ELR (cell line): Measurements from ENCODE around the gene SCRN3.
"Not testable (repeated sequence)": the region's sequence is repeated elsewhere in the genome, so short reads cannot be mapped to it uniquely, and the experiment has no call there.

Experiments
- DNase-seq: peaks from one replicate; pipeline ENCODE4 v3.0.0-alpha.2; 2015; ENCODE audit warnings: low read depth

SCRN3 gene, protein sequence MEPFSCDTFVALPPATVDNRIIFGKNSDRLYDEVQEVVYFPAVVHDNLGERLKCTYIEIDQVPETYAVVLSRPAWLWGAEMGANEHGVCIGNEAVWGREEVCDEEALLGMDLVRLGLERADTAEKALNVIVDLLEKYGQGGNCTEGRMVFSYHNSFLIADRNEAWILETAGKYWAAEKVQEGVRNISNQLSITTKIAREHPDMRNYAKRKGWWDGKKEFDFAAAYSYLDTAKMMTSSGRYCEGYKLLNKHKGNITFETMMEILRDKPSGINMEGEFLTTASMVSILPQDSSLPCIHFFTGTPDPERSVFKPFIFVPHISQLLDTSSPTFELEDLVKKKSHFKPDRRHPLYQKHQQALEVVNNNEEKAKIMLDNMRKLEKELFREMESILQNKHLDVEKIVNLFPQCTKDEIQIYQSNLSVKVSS

DNA sequence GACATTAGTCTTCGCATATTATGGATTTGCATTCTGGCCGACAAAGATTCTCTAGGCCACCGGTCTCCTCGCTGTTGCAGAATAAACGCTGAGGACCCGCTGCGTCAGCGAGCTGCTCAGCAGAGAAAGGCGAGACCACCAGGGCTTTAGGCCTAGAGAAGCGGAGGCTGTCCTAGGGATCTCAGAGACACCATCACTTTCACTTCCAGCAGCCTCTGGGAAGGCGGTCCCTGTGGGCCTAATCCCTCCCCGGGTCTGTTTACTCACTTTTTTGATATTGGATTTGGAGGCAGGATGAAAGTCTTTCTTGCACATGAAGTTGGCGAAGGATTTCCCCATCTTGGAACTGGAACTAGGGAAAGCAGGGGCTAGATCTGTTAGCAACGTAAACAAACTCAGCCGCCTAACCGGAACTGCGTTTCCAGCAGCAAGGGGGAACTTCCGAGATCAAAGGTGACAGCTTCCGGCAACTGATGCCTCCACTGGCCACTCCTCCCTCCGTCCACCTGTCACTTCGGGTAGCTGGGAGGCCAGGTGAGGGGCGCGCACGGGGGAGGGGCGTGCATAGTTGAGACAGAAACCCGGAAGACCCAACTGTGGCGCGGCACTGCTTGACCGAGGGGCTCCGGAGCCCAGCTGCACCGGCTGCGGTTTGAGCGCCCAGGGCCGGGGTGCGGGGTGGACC is at the start of gene SCRN3:
SCRN3 (plus strand) TSS at position 447 of the 685 bp plus-strand sequence. CDS start 2,554 bp downstream, outside the sequence.
- peak; percentile 76 for DNase-seq

GRCh38 chr2:174350018-174350417 is 45.5 kb upstream of the SCRN3 start:
- DNase-seq = peak; percentile 51

GRCh38 chr2:174350593-174351181 is 44.8 kb upstream of the SCRN3 start:
- DNase-seq = no peak

DNA sequence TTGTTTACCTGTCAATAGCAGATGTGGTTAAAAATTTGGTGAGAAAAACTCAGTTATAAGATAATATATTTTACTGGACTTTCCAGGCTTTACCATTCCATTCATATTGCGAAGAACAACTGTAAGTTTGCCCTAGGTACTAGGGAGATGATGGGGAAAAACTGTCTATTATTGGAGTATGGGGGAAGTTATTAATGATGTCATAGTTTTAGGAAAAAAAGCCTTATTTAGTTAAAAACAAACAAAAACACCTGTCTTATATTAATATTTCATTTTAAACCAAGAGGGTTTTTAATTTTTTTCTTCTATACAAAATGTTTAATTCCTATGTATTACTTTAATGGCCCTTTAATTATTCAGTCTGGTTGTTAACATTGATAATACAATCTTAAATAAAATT is 42.5 kb upstream of the SCRN3 start:
- DNase-seq = no peak

DNA sequence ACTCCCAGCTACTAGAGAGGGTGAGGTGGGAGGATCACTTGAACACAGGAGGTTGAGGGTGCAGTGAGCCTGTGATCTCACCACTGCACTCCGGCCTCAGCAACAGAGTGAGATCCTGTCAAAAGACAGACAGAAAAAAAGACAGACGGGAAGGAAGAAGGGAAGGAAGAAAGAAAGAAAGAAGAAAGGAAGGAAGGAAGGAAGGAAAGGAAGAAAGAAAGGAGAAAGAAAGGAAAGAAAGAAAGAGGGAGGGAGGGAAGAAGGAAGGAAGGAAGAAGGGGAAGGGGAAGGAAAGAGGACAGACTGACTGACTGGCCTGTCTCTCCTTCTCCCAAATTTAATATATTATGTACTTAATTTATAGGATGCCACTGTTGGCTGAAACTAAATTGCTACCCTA is 39.2 kb upstream of the SCRN3 start:
- no peak for DNase-seq

DNA sequence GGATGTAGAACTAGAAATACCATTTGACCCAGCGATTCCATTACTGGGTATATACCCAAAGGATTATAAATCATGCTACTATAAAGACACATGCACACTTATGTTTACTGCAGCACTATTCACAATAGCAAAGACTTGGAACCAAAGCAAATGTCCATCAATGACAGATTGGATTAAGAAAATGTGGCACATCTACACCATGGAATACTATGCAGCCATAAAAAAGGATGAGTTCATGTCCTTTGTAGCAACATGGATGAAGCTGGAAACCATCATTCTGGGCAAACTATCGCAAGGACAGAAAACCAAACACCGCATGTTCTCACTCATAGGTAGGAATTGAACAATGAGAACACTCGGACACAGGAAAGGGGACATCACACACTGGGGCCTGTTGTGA is 35.9 kb upstream of the SCRN3 start:
- not testable (repeated sequence) for DNase-seq

- DNase-seq = no peak
These were observed 32.6 kb upstream of the SCRN3 start for GRCh38 chr2:174362949-174363348.

DNA sequence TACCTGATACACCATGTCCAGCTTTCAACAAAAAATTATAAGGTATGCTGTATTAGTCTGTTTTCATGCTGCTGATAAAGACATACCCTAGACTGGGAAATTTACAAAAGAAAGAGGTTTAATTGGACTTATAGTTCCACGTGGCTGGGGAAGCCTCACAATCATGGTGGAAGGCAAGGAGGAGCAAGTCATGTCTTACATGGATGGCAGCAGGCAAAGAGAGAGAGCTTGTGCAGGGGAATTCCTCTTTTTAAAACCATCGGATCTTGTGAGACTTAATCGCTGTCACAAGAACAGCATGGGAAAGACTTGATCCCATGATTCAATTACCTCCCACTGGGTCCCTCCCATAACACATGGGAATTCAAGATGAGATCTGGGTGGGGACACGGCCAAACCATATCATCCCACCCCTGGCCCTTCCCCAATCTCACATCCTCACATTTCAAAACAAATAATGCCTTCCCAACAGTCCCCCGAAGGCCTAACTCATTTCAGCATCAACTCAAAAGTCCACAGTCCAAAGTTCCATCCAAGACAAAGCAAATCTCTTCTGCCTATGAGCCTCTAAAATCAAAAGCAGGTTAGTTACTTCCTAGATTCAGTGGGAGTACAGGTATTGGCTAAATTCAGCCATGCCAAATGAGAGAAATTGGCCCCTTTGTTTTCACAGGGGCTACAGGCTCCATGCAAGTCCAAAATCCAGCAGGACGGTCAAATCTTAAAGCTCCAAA is 31.9 kb upstream of the SCRN3 start:
- DNase-seq = not testable (repeated sequence)

- DNase-seq = no peak
These were observed 30.9 kb upstream of the SCRN3 start for GRCh38 chr2:174364628-174365027.

GRCh38 chr2:174365571-174365970 is 30.0 kb upstream of the SCRN3 start:
- no peak for DNase-seq

GRCh38 chr2:174368691-174369090 is 26.8 kb upstream of the SCRN3 start:
- DNase-seq = no peak

DNA sequence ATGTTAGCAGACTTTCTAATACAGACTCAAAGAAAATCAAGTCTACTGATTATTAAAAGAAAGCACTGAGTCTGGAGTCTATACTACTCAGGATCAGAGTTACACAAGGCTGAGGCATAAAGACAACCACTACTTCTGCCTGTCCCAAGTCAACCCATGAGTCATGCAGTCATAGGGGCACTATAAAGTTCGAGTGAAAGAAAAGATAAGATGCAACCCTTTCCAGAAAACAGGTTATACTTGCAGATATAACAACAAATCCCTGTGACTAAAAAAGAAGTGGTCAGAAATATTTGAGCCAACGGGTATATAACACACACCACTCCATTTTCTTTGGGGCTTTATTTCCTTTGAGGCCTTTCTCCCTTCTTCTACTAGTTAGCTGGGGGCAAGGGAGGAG is 18.6 kb upstream of the SCRN3 start:
- DNase-seq = peak; percentile 36

GRCh38 chr2:174383796-174384195 is 11.7 kb upstream of the SCRN3 start:
- DNase-seq = no peak

DNA sequence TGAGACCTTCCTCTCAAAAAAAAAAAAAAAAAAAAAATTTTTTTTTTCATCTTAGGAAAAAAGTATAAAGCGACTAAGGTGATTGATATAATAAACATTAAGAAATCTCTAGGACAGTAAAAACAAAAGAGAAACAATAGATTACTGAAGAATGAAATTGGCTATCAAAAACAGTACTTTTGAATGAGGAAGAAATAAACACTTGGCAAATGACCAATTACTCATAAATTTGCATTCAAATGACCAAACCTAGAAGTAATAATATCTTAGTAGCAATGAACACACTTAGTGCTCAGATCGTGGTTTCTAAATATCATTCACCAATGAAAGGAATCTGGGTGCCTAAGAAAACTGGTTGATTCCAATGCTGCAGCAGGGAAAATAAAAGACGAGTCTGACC is 10.3 kb upstream of the SCRN3 start:
- no peak for DNase-seq

GRCh38 chr2:174388706-174389105 is 6.8 kb upstream of the SCRN3 start:
- not testable (repeated sequence) for DNase-seq

DNA sequence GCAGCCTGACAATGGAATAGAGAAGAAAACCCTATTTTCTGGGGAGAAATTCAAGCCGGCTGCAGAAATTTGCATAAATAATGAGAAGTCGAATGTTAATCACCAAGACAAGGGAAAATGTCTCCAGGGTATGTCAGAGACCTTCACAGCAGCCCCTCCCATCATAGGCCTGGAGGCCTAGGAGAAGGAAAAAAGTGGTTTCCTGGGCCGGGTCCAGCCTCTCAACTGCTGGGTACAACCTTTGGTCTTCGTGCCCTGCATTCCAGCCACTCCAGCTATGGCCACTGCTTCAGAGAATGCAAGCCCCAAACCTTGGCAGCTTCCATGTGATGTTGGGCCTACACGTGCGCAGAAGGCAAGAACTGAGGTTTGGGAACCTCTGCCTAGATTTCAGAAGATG is 6.0 kb upstream of the SCRN3 start:
- no peak for DNase-seq

GRCh38 chr2:174390303-174390702 is 5.2 kb upstream of the SCRN3 start:
- DNase-seq = not testable (repeated sequence)

- DNase-seq = no peak
These were observed 2.8 kb upstream of the SCRN3 start for GRCh38 chr2:174392706-174393105.

- peak; percentile 52 for DNase-seq
These were observed 570 bp downstream of the SCRN3 start for GRCh38 chr2:174395969-174396630.

DNA sequence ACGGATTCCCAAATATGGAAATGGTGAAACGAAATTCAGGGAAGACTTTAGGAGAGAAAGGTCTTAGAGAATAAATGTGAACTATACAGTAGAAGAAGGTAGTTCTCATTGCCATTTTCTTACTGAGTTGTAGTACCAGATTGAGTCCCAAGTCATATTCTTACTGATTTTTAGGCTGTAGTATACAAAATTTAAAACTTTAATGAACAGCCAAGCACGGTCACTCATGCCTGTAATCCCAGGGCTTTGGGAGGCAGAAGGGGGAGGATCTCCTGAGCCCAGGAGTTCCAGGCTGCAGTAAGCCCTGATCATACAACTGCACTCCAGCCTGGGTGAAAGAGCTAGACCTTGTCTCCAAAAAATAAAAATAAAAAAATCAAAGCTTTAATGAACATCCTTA is 2.2 kb downstream of the SCRN3 start:
- DNase-seq = no peak

DNA sequence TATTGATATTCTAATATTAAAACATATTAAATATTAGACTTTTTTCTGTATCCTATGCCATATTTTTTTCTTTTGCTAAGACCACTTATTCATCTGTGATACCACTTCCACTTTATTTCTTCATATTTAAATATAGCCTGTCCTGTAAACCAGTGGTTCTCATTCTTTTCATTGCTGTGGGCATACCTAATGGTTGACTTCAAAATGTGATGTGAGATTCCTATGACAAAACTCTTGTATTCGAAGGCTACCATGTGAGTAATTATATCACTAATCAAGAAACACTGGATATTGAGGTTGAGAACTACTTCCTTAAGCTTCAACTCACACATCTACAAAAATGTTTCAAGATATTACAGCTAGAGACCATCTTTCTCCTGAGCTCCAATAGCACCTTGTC is 3.6 kb downstream of the SCRN3 start:
- peak; percentile 23 for DNase-seq

DNA sequence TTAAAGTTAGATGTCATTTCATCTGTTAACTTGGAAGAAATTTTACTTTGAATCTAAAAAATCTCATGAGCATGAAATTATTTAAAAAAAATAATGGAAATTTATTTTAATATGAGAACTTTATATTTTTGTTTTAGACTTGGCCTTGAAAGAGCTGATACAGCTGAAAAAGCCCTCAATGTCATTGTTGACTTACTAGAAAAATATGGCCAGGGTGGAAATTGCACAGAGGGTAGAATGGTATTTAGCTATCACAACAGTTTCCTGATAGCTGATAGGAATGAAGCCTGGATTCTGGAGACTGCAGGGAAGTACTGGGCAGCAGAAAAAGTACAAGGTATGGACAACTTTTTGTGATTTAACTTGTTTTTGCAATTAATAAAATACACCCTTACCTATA is 5.3 kb downstream of the SCRN3 start:
- DNase-seq = no peak
